IPS-11a (cell line): ENCODE measurements around the gene PPBP.
"Not testable (repeated sequence)": the region's sequence is repeated elsewhere in the genome, so short reads cannot be mapped to it uniquely, and the experiment has no call there.

ENCODE experiments used
- H3K4me3 ChIP-seq: one replicate; pipeline ENCODE4 v1.5.1; 2013; ENCODE audit warnings: low read depth, low read length, control low read depth

PPBP gene

GRCh38 chr4:73950376-73950920, 37.5 kb downstream of the PPBP start:
- H3K4me3 ChIP-seq: not testable (repeated sequence)

GRCh38 chr4:73948990-73949706, 38.8 kb downstream of the PPBP start:
- no peak overlapping the region for H3K4me3 ChIP-seq

DNA sequence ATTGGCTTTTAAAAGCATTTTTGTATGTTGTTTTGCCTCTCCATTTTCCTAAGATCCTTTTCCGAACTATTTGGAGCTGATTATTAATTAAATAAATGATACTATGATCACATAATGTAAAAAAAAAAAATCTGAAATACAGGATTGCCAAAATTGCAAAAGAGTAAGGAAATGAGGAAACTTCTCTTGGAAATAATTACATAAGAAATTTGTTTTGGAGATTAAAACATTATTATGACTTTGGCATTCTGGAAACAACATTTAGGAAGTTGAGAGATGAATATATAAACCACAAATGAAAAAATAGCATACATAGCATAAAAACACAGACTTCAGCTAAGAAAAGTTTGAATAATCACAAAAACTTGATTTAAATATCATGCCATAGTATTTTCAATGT, 39.7 kb downstream of the PPBP start:
- no peak overlapping the region for H3K4me3 ChIP-seq

DNA sequence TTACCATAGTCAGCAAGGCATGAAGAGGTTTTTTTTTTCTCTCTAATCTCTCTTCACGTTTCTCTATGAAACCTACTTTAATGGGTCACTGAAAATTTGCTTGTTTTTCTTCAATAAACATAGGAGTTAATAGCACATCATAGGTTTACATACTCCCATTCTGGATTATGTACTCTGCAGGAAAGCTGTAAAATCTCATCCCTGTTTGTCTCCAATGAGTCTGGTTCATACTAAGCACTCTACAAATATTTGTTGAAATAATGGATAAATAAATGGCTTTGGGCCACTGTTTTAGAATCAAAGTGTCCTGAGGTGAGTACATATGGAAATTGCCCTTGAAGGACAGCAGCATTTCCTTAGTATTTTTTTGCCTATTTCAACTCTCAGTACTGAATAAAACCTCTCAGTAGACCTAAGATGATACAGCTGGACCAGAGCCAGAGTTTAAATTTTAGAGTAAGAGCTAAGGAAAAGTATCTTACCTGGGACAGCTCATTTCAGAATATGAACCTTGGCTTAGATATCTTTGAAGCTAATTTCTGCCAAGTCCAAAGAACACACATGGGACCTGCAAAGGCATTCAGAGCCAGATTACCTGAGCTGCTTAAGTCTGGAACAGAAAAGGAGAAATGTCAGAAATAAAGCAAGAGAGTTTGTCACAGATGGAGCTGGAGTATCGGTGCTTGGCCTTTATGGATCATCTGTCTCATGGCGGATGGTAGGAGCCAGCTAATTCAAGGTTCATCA, 40.6 kb downstream of the PPBP start:
- H3K4me3 ChIP-seq: no peak overlapping the region

GRCh38 chr4:73945674-73946449, 42.1 kb downstream of the PPBP start:
- H3K4me3 ChIP-seq: no peak overlapping the region

- no peak overlapping the region for H3K4me3 ChIP-seq
These were observed 42.9 kb downstream of the PPBP start for GRCh38 chr4:73945140-73945539.

GRCh38 chr4:73944061-73944875, 43.7 kb downstream of the PPBP start:
- peak overlapping the region; percentile 18 for H3K4me3 ChIP-seq

- no peak overlapping the region for H3K4me3 ChIP-seq
These were observed 44.4 kb downstream of the PPBP start for GRCh38 chr4:73943555-73943954.

- H3K4me3 ChIP-seq: no peak overlapping the region
These were observed 51.0 kb downstream of the PPBP start for GRCh38 chr4:73936969-73937368.
